A673 (cell line): ENCODE data around the gene ILDR1.

Source experiments
- CTCF ChIP-seq: fragments of 300-800, 200-600 bp; sonication (generic); conservative IDR thresholded peaks from 2 replicates; pipeline ENCODE4 v1.5.1; 2017; ENCODE audit warnings: low read depth, mild to moderate bottlenecking, antibody characterized with exemption, low read length, moderate library complexity, mixed read lengths
- EZH2 ChIP-seq: fragments of 200-600 bp; sonication (generic); IDR thresholded peaks from 2 replicates; pipeline ENCODE4 v1.6.1; 2017; ENCODE audit warnings: borderline replicate concordance, low read depth, mild to moderate bottlenecking, mixed read lengths, antibody characterized with exemption, low read length; ENCODE audit not compliant: poor library complexity, severe bottlenecking

- TF ChIP-seq CTCF (no peak), EZH2 (no peak)
Observed at GRCh38 chr3:121970047-121970446, 52.0 kb downstream of the ILDR1 start.
